NCI-H460 (cell line): ENCODE results near the gene BRCA1. TPM values are rescaled to one million over a fixed set of nuclear protein-coding genes. Genes with fewer than 3 reads are reported as not detected.
"Not testable (repeated sequence)": the region's sequence is repeated elsewhere in the genome, so short reads cannot be mapped to it uniquely, and the experiment has no call there.

Experiments
- DNase-seq: peaks from one replicate; pipeline ENCODE4 v3.0.0-alpha.2; 2016; ENCODE audit warnings: low read depth; ENCODE audit errors: extremely low read depth
- small RNA-seq, 2 experiments: library from RNA; depleted of rRNA; stranded (forward); fragments of <200 nt; gene quantifications; one replicate each; pipeline ENCODE3, GENCODE V24; 2014
- total RNA-seq: library from RNA; depleted of rRNA; stranded (reverse); fragments of >200 nt; shearing (Covaris generic); gene quantifications from 2 replicates; pipeline ENCODE4 v1.2.3, GENCODE V29; 2014; rRNA removed

Gene BRCA1
- total RNA-seq, 1 experiment from 2014 or later, result 42.2 TPM

- peak; percentile 53 for DNase-seq
These were observed 114.4 kb downstream of the BRCA1 start for GRCh38 chr17:43010667-43011308.

GRCh38 chr17:43006639-43007551 lies 118.3 kb downstream of the BRCA1 start, which contains the start of gene IFI35:
IFI35 (plus strand) TSS chr17:43006784; CDS start chr17:43006948, 164 bp downstream.
- peak; percentile 78 for DNase-seq

DNA sequence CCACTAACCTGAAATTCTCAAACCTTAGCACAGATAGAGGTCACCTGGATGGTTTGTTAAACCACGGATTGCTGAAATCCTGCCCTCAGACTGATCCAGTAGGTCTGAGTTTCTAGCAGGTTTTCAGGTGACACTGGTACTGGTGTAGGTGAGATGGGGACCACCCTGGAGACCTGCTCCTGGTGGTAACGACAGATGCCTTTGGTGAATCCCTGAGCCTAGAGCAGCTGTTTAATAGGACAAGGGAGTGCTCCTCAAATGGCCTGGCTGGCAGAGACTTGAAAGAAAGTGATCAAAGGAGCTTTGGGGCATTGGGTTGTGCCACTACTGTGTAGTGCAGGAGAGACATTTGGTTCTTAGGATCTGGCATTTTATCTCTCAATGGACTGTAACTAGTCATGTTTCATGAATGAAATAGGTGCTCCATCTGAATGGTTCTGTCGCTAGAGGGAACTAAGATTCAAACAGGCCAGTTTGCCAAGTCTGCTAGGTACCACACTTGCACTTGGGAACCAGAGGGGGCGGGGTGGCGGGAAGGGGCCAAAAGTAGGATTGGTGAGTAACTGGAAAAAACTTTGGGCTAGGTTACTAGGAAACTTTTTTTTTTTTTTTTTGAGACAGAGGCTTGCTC lies 121.5 kb downstream of the BRCA1 start:
- peak; percentile 48 for DNase-seq

DNA sequence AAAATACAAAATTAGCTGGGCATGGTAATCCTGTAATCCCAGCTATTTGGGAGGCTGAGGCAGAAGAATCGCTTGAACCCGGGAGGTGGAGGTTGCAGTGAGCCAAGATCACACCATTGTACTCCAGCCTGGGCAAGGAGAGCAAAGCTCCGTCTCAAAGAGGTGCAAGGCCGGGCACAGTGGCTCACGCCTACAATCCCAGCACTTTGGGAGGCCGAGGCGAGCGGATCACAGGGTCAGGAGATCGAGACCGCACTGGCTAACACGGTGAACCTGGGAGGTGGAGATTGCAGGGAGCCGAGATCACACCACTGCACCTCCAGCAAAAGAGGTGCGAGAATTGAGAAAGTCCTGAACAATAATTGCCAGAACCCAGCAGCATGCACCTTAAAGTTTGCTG lies 124.3 kb downstream of the BRCA1 start:
- not testable (repeated sequence) for DNase-seq

DNA sequence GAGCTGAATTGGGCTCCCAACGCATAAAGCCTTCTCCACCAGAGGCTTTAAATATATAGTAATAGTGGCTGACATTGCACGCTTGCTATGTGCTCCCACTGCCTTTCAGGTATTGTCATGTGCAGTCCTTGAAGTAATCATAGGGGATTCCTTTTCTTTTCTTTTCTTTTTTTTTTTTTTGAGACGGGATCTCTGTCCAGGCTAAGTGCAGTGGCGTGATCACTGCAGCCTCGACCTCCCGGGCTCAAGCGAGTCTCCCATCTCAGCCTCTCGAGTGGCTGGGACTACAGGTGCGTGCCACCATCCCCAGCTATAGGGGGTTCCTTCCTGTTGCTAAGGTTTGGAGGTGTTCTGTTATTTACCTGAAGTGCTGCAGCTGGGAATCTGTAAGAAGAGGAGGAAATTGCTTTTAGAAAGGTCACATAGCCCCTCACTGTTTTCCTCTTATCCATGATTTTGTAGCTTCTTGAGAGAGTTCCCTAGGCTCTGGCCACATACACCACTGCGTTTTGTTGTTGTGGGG lies 126.1 kb downstream of the BRCA1 start:
- no peak for DNase-seq

DNA sequence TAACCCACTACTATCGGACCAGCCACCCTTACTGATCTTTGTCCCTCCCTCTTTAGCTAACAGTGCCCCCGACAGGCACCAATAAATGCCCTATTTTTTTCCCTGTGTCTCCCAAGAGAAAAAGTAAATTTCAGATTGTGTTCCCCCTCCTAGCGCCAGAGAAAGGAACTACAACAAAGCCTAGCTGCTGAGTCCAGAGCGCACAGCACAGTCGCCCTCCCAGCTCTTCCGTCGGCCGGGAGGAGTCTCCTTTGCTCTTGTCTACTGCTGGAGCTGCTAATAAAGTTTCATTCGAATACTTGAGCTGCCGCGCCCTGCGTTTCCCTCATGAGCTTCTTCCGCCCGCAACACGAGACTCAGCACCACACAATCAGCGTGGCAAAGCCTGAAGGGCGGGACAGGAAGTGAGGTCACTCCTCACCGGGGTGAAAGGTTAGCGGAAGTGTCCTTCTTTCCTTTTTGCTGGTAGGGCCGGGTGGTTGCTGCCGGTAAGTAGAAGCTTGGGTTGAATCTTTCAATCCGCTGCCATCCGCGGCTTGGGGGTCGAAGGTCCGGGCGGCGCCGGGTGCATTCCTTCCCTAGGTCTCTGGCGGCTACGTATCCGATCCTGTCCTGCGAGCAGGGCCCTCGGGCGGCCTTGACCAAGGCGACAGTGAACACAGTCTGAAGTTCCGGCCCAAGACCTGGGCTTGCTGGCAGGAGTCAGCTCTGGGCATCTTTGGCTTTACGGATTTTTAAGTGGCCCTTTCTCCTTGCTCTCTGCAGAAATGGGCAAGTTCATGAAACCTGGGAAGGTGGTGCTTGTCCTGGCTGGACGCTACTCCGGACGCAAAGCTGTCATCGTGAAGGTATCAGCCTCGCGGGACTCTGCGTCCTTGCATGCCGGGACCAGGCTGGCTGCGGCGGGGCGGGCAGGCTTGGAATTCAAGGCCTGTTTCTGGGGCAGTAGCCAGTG lies 126.9 kb downstream of the BRCA1 start, which contains the start of gene RPL27:
TSS of gene RPL27 (plus strand) at position 436 of the 955 bp plus-strand sequence. CDS start at position 768, 332 bp downstream.
- DNase-seq, result peak; percentile 100

DNA sequence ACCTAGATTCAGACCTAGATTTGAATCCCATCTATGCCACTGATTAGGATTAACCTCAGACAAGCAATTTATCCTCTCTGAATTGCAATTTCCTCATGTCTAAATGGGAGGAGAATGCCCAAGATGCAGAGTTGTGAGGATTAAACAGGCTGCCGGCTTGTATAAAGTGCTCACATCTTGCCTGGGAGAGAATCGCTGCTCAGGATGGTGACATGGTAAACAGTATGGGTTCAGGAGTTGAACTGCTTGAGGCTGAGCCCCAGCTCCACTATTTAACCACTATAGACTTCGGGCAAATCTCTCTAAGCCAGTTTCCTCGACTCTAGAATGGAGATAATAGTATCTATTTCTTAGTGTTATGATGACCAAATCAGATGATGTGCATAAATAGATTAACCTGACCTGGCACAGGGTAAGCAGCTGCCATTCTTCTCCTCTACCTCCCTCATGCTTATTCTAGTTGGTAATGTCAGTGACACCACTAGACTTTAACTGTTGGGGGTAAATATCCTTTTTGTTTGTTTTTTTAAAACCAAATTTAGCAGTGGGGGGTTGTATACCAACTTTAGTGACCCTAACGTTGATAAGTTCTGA lies 127.7 kb downstream of the BRCA1 start:
- DNase-seq, result no peak

Small RNAs within 50 kb of the gene (small RNA-seq; reads per million reads assigned to genes)
- gene AC060780.2 (0 reads per million in 2 experiments), gene AC060780.3 (0 reads per million in 2 experiments), gene AC135721.1 (0 reads per million in 2 experiments)

Other genes starting within 250 kb of the BRCA1 start
- not detected in 2 replicates for gene G6PC1, start 224.6 kb downstream of the BRCA1 start, total RNA-seq
- gene AARSD1, start 160.9 kb downstream of the BRCA1 start, total RNA-seq, result 33.0 and 38.7 TPM in 2 replicates
- gene PTGES3L, start 145.3 kb downstream of the BRCA1 start, total RNA-seq, result 0.12 TPM in 1 of 2 replicates, not detected in the other
- 7.9 and 10.9 TPM in 2 replicates for gene RUNDC1, start 144.8 kb downstream of the BRCA1 start, total RNA-seq
- 2,857 and 2,900 TPM in 2 replicates for gene RPL27, start 126.9 kb downstream of the BRCA1 start, total RNA-seq
- 22.3 and 26.0 TPM in 2 replicates for gene IFI35, start 118.6 kb downstream of the BRCA1 start, total RNA-seq
- gene VAT1, start 103.0 kb downstream of the BRCA1 start, total RNA-seq, result 164 and 168 TPM in 2 replicates
- not detected in 2 replicates for gene RND2, start 100.1 kb downstream of the BRCA1 start, total RNA-seq
- gene NBR1, start 45.9 kb upstream of the BRCA1 start, total RNA-seq, result 66.9 and 78.6 TPM in 2 replicates
- gene TMEM106A, start 86.5 kb upstream of the BRCA1 start, total RNA-seq, result 2.0 and 2.5 TPM in 2 replicates
- not detected in 2 replicates for gene CCDC200, start 103.3 kb upstream of the BRCA1 start, total RNA-seq
- not detected in 2 replicates for gene RNU2-1, start 108.6 kb upstream of the BRCA1 start, total RNA-seq